Measurements from ENCODE around the gene SCN4B.

The SCN4B gene

GRCh38 chr11:118200497-118200896 is 47.9 kb upstream of the SCN4B start:
- TF ChIP-seq EZH2 (IDR thresholded peaks at IDR 0.05; ENCODE audit: borderline replicate concordance, low read depth, low read length, severe bottlenecking) (no peak), CTCF (IDR thresholded peaks at IDR 0.05; ENCODE audit: borderline replicate concordance, extremely low read depth, low read length, poor library complexity, severe bottlenecking) (no peak)
- H4K20me1 ChIP-seq (ENCODE audit: insufficient read depth, low read length) = no peaks in the 10 kb centered on the region
- no peaks in the 10 kb centered on the region for H3K36me3 ChIP-seq (ENCODE audit: insufficient read depth, low read length)
- DNase-seq = no peak
- H2AFZ ChIP-seq (ENCODE audit: low read depth, low read length) = no peak overlapping the region
- ATAC-seq (ENCODE audit: insufficient read depth, low read depth) = no peak
- no peak overlapping the region for H3K27ac ChIP-seq (ENCODE audit: low read length)
- H3K9me3 ChIP-seq (ENCODE audit: insufficient read depth, low read length, severe bottlenecking) = no peaks in the 10 kb centered on the region
- no peaks in the 10 kb centered on the region for H3K79me2 ChIP-seq (ENCODE audit: insufficient read depth, low read length)
- H3K4me3 ChIP-seq (ENCODE audit: low read depth in 1 of 2, low read length in 2 of 2) = no peak overlapping the region
- H3K9ac ChIP-seq (ENCODE audit: low read depth, low read length) = no peak overlapping the region
- H3K27me3 ChIP-seq (ENCODE audit: insufficient read depth, low read length, poor library complexity) = no peaks in the 10 kb centered on the region
- no peak overlapping the region for H3K4me2 ChIP-seq (ENCODE audit: insufficient read depth, low read length)
- peaks cover 19% of the 10 kb centered on the region for H3K4me1 ChIP-seq (ENCODE audit: insufficient read depth, low read length)

GRCh38 chr11:118199135-118199534 is 46.5 kb upstream of the SCN4B start:
- H4K20me1 ChIP-seq (ENCODE audit: insufficient read depth, low read length) = no peaks in the 10 kb centered on the region
- H3K9ac ChIP-seq (ENCODE audit: low read depth, low read length) = no peak overlapping the region
- no peak for DNase-seq
- no peak overlapping the region for H3K4me3 ChIP-seq (ENCODE audit: low read depth in 1 of 2, low read length in 2 of 2)
- H2AFZ ChIP-seq (ENCODE audit: low read depth, low read length) = no peak overlapping the region
- TF ChIP-seq CTCF (IDR thresholded peaks at IDR 0.05; ENCODE audit: borderline replicate concordance, extremely low read depth, low read length, poor library complexity, severe bottlenecking) (no peak), EZH2 (IDR thresholded peaks at IDR 0.05; ENCODE audit: borderline replicate concordance, low read depth, low read length, severe bottlenecking) (no peak)
- H3K27me3 ChIP-seq (ENCODE audit: insufficient read depth, low read length, poor library complexity) = no peaks in the 10 kb centered on the region
- no peaks in the 10 kb centered on the region for H3K79me2 ChIP-seq (ENCODE audit: insufficient read depth, low read length)
- no peaks in the 10 kb centered on the region for H3K9me3 ChIP-seq (ENCODE audit: insufficient read depth, low read length, severe bottlenecking)
- H3K4me1 ChIP-seq (ENCODE audit: insufficient read depth, low read length) = peaks cover 19% of the 10 kb centered on the region
- no peak overlapping the region for H3K4me2 ChIP-seq (ENCODE audit: insufficient read depth, low read length)
- H3K27ac ChIP-seq (ENCODE audit: low read length) = no peak overlapping the region
- H3K36me3 ChIP-seq (ENCODE audit: insufficient read depth, low read length) = no peaks in the 10 kb centered on the region
- ATAC-seq (ENCODE audit: insufficient read depth, low read depth) = no peak

GRCh38 chr11:118198370-118198769 is 45.7 kb upstream of the SCN4B start:
- Histone ChIP-seq H3K9me3 (ENCODE audit: insufficient read depth, low read length, severe bottlenecking) (no peaks in the 10 kb centered on the region), H3K27me3 (ENCODE audit: insufficient read depth, low read length, poor library complexity) (no peaks in the 10 kb centered on the region), H4K20me1 (ENCODE audit: insufficient read depth, low read length) (no peaks in the 10 kb centered on the region), H3K79me2 (ENCODE audit: insufficient read depth, low read length) (no peaks in the 10 kb centered on the region), H3K27ac (ENCODE audit: low read length) (peak overlapping the region; percentile 48), H3K4me3 (ENCODE audit: low read depth in 1 of 2, low read length in 2 of 2) (peak overlapping the region in 1 of 2 experiments; percentile 49; a peak in 2 of 4 replicates), H3K9ac (ENCODE audit: low read depth, low read length) (peak overlapping the region; percentile 35), H3K4me2 (ENCODE audit: insufficient read depth, low read length) (peak overlapping the region; percentile 67), H3K36me3 (ENCODE audit: insufficient read depth, low read length) (no peaks in the 10 kb centered on the region), H2AFZ (ENCODE audit: low read depth, low read length) (peak overlapping the region; percentile 53), H3K4me1 (ENCODE audit: insufficient read depth, low read length) (peaks cover 19% of the 10 kb centered on the region)
- TF ChIP-seq CTCF (IDR thresholded peaks at IDR 0.05; ENCODE audit: borderline replicate concordance, extremely low read depth, low read length, poor library complexity, severe bottlenecking) (peak; percentile 97), EZH2 (IDR thresholded peaks at IDR 0.05; ENCODE audit: borderline replicate concordance, low read depth, low read length, severe bottlenecking) (no peak)
- DNase-seq (peak; percentile 87), ATAC-seq (ENCODE audit: insufficient read depth, low read depth) (peak; percentile 95)

Measured in DND-41 (cell line).